Activated naive CD4-positive, alpha-beta T cell treated with anti-CD3 and anti-CD28 coated beads for 36 hours (primary cell): ENCODE results near the gene UNC13A. TPM values are rescaled to one million over a fixed set of nuclear protein-coding genes. Genes with fewer than 3 reads are reported as not detected.
"Not testable (repeated sequence)": the region's sequence is repeated elsewhere in the genome, so short reads cannot be mapped to it uniquely, and the experiment has no call there.

Source experiments
- CTCF ChIA-PET: fragments of 350-600 bp; sonication (Branson Sonifier 250); formaldehyde crosslinking; loops from one replicate; lab custom pipeline; 2021; ENCODE audit warnings: antibody characterized with exemption; lab: Charles Lee
- DNase-seq: peaks from one replicate; pipeline ENCODE4 v3.0.0-alpha.2; 2020
- H3K27ac Mint-ChIP-seq: one replicate; pipeline ENCODE4 v1.8.0; 2021; ENCODE audit warnings: mild to moderate bottlenecking, mixed read lengths
- H3K27me3 Mint-ChIP-seq: one replicate; pipeline ENCODE4 v1.8.0; 2021; ENCODE audit warnings: low read depth, mixed read lengths
- H3K36me3 Mint-ChIP-seq: one replicate; pipeline ENCODE4 v1.8.0; 2021; ENCODE audit warnings: low read depth, mixed read lengths
- H3K4me1 Mint-ChIP-seq: one replicate; pipeline ENCODE4 v1.8.0; 2021; ENCODE audit warnings: low read depth, mixed read lengths
- H3K4me3 Mint-ChIP-seq: one replicate; pipeline ENCODE4 v1.8.0; 2021; ENCODE audit warnings: mild to moderate bottlenecking, moderate library complexity, mixed read lengths
- H3K9me3 Mint-ChIP-seq: one replicate; pipeline ENCODE4 v1.8.0; 2021; ENCODE audit warnings: mixed read lengths
- intact Hi-C: fragments of 100-400 bp; cut with micrococcal nuclease; formaldehyde crosslinking; loops from one replicate; pipeline ENCODE4 v1.15.1; 2023
- total RNA-seq, 2 experiments: library from RNA; stranded (reverse); gene quantifications; one replicate each; pipeline ENCODE4 v1.2.3, GENCODE V29; 2021

UNC13A gene
- total RNA-seq, 2 experiments from 2014 or later: 0.12 TPM; not detected in 1

DNA sequence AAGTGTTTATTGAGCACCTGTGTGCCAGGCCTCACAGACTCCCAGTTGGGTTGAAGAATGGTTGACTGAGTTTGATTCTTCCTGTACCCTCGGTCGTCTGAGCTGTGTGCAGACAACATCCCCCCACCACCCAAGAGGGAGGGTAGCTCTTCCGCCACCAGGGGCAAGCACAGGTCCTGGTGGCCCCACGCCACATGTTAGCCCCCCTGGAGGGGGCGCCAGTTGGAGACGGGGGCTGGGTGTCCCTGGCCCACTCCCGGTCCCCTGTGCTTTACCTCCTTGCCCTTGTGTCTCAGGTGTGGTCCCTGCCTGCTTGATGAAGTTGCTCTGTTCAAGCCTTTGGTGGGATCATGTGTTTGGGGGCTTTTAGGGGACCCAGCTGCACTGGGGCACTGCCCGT is 105.5 kb downstream of the UNC13A start:
- Mint-ChIP-seq H3K36me3 (peaks cover 29% of the 10 kb centered on the region), H3K27me3 (no peaks in the 10 kb centered on the region), H3K4me3 (no peak overlapping the region), H3K4me1 (no peaks in the 10 kb centered on the region), H3K27ac (no peak overlapping the region), H3K9me3 (no peaks in the 10 kb centered on the region)
- intact Hi-C loops: no loop called here
- DNase-seq: no peak
- CTCF ChIA-PET: no interaction called here

DNA sequence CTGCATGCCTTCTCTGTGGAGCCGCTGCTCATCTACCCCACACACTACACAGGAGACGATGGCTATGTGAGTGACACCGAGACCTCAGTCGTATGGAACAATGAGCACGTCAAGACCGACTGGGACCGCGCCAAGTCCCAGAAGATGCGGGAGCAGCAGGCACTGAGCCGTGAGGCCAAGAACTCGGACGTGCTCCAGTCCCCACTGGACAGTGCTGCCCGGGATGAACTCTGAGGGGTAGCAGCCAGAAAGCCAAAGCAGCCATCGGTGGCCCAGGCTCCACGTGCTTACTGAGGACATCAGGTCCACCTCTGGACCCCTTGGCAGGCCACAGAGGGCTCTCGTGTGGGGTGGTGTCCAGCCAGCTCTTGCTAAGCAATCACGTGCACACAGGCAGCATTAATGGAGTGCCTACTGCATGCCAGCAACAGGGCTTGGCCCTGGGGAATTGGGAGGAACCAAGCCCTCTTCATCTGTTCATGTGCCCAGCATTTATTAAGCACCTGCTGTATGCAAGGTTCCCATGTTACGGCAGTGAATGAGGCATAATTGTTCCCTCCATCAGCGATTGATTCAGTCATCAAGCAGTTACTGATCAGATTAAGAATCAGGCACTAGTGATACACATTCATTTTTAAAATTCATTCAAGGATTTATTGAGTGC is 106.8 kb downstream of the UNC13A start:
- Mint-ChIP-seq H3K4me1 (no peaks in the 10 kb centered on the region), H3K27ac (no peak overlapping the region), H3K9me3 (no peaks in the 10 kb centered on the region), H3K27me3 (no peaks in the 10 kb centered on the region), H3K4me3 (no peak overlapping the region), H3K36me3 (peaks cover 32% of the 10 kb centered on the region)
- CTCF ChIA-PET: no interaction called here
- intact Hi-C loops: no loop called here
- no peak for DNase-seq

DNA sequence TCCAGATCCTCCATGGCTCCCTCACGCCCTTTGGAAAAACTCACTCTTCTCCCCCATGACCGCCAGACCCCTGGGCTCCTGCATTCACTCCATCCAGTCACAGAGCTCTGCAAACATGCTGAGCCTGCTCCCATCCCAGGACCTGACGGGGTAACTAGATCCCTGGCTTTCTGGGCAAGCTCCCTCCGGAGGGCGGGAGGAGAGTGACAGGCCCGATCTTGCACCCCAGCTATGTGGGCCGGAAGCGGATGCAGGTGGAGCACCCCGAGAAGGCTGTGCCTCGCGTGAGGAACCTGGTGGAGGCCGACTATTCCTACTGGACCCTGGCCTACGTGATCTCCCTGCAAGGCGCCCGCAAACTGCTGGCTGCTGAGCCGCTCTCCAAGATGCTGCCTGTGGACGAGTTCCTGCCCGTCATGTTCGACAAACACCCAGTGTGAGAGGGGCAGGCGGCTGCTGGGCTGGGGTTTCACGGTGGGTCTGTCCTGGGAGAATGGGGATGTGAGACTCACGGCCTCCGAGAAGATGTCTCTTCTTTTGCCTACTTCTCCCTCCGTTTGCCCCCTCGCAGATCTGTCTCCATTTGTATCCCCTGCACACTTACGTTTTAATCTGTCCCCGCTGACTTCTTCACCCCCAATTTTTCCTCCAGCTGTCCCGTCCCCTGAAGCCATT is 107.5 kb downstream of the UNC13A start:
- Mint-ChIP-seq H3K9me3 (no peaks in the 10 kb centered on the region), H3K4me3 (no peak overlapping the region), H3K27ac (no peak overlapping the region)

DNA sequence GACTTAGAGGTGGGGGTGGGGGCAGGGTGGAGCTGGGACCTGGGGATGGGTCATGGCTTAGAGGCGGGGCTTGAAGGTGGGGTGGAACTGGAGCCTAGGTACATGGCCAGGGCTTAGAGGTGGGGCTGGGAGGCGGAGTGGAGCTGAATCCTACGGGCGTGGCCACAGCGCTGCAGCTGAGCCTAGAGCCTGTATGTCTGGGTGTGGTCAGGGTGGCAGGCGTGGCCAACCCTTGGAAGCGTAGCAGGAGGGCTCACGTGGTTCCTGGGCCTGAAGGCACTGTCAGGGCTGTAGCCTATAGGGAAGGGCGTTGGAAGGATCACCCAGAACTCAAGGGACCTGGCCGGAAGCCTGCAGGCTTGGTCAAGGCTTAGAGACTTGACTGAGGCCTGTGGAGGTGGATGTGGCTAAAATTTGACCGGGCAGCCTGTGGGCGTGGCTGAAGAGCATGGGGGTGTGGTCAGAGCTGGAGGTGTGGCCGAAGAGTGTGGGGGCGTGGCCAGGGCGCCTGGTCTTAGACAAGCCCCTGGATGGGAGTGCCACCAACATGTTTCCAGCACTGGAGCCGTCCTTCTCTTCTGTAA is 108.4 kb downstream of the UNC13A start:
- Mint-ChIP-seq H3K27ac (no peak overlapping the region), H3K9me3 (no peaks in the 10 kb centered on the region), H3K36me3 (peaks cover 37% of the 10 kb centered on the region), H3K4me1 (no peaks in the 10 kb centered on the region), H3K4me3 (no peak overlapping the region), H3K27me3 (no peaks in the 10 kb centered on the region)
- intact Hi-C loops: no loop called here
- CTCF ChIA-PET: interaction anchor here (0.7 to 1.1 kb wide), 2 partner anchors 60 to 83 kb away, joined by 3 to 5 read pairs; no protein-coding TSS in a partner anchor
- no peak for DNase-seq

More for the DNA sequence above, 107.5 kb downstream of the UNC13A start:
- H3K27me3 Mint-ChIP-seq: no peaks in the 10 kb centered on the region
- CTCF ChIA-PET: interaction anchor here (1.1 kb wide), 1 partner anchor 84 kb away, joined by 5 read pairs; no protein-coding TSS in a partner anchor
- peaks cover 37% of the 10 kb centered on the region for H3K36me3 Mint-ChIP-seq
- DNase-seq: no peak
- intact Hi-C loops: no loop called here
- H3K4me1 Mint-ChIP-seq: no peaks in the 10 kb centered on the region

DNA sequence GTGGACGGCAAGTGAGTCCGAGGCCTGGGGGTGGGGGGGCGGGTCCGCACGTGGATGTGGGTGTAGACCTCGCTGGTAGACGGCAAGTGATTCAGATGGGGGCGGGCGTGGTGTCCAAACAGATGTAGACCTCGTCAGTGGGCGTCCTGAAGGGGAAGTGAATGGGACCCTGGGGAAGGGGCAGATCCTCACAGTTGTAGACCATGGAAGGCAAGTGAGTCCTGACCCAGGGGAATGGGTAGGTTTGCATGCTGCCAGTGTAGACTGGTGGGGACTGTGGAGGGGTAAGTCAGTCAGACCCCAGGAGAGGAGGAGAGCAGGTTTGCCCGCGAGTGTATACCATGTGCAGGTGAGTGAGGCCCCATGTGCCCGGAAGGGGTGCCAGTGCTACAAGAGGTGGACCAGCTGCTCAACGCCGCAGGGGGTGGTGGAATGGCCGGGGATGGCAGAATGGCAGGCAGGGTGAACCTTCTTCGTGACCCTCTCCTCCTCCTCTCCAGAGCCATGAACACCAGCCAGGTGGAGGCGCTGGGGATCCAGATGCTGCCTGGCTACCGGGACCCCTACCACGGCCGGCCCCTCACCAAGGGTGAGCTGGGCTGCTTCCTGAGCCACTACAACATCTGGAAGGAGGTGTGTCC is 110.6 kb downstream of the UNC13A start:
- intact Hi-C loops: no loop called here
- Mint-ChIP-seq H3K4me3 (no peak overlapping the region), H3K27ac (no peak overlapping the region), H3K4me1 (no peaks in the 10 kb centered on the region), H3K36me3 (peaks cover 46% of the 10 kb centered on the region), H3K9me3 (no peaks in the 10 kb centered on the region), H3K27me3 (no peaks in the 10 kb centered on the region)
- CTCF ChIA-PET: no interaction called here
- DNase-seq: no peak

GRCh38 chr19:17576758-17577456 is 111.2 kb downstream of the UNC13A start:
- Mint-ChIP-seq H3K36me3 (peaks cover 45% of the 10 kb centered on the region), H3K9me3 (no peaks in the 10 kb centered on the region), H3K27ac (no peak overlapping the region), H3K4me1 (no peaks in the 10 kb centered on the region), H3K27me3 (no peaks in the 10 kb centered on the region), H3K4me3 (no peak overlapping the region)
- CTCF ChIA-PET: interaction anchor here (0.9 kb wide), 1 partner anchor 29 kb away, joined by 3 read pairs; no protein-coding TSS in a partner anchor
- DNase-seq: peak; percentile 30
- intact Hi-C loops: no loop called here

DNA sequence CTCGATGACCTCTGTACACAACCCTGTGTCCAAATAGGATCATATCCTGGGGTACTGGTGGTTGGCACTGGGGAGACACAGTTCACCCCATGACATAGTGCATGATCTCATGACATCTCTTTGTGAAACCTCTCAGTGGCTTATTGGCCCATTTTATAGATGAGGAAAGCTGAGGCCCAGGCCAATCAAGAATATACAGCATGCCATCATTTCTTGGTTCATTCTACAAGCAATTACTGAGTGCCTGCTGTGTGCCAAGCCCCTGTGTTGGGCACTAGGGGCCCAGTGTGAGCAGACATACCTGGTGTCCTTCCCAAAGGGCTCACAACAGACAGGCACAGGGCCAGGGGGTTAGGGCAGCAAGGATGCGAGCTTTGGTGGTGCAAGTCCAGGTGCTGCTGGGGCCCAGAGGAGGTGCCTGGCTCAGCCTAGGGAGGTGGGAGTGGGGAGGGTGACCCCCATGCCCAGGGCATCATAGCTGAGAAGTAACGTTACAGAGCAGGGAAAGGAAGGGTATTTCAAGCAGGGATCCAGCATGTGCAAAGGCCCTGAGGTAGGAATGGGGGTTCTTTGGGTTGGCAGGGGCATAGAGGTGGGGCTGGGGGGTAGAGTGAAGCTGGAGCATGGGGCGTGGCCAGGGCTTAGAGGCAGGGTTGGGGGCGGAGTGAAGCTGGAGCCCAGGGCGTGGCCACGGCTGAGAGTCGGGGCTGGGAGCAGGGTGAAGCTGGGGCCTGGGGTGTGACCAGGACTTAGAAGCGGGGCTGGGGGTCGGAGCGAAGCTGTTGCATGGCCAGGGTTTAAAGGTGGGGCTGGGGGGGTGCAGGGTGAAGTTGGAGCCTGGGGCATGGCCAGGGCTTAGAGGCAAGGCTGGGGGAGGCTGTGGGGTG is 112.0 kb downstream of the UNC13A start:
- no peak overlapping the region for H3K27ac Mint-ChIP-seq
- H3K36me3 Mint-ChIP-seq: peaks cover 44% of the 10 kb centered on the region
- intact Hi-C loops: loop anchor here (2.0 kb wide), 1 partner anchor 123 kb away; no protein-coding TSS in a partner anchor
- no peaks in the 10 kb centered on the region for H3K9me3 Mint-ChIP-seq
- no peaks in the 10 kb centered on the region for H3K27me3 Mint-ChIP-seq
- DNase-seq: no peak
- CTCF ChIA-PET: interaction anchor here (0.6 to 3.3 kb wide), 7 partner anchors 13 to 310 kb away, joined by 3 to 18 read pairs (median 3); no protein-coding TSS in a partner anchor
- H3K4me1 Mint-ChIP-seq: no peaks in the 10 kb centered on the region
- H3K4me3 Mint-ChIP-seq: no peak overlapping the region

- DNase-seq: no peak
- intact Hi-C loops: no loop called here
- CTCF ChIA-PET: interaction anchor here (0.6 to 3.3 kb wide), 10 partner anchors 9 to 492 kb away, joined by 3 to 18 read pairs (median 5); no protein-coding TSS in a partner anchor
- Mint-ChIP-seq H3K9me3 (no peaks in the 10 kb centered on the region), H3K27ac (no peak overlapping the region), H3K4me1 (no peaks in the 10 kb centered on the region), H3K4me3 (no peak overlapping the region), H3K27me3 (no peaks in the 10 kb centered on the region), H3K36me3 (peaks cover 36% of the 10 kb centered on the region)
These were observed 115.5 kb downstream of the UNC13A start for GRCh38 chr19:17572638-17573037.

- H3K36me3 Mint-ChIP-seq: peaks cover 32% of the 10 kb centered on the region
- H3K4me1 Mint-ChIP-seq: no peaks in the 10 kb centered on the region
- H3K9me3 Mint-ChIP-seq: no peaks in the 10 kb centered on the region
These were observed 117.4 kb downstream of the UNC13A start for GRCh38 chr19:17570791-17571190.

GRCh38 chr19:17570291-17570690 is 117.9 kb downstream of the UNC13A start:
- H3K9me3 Mint-ChIP-seq, H3K27me3 Mint-ChIP-seq, DNase-seq, H3K4me1 Mint-ChIP-seq, H3K4me3 Mint-ChIP-seq, intact Hi-C loops, H3K27ac Mint-ChIP-seq: not testable (repeated sequence)
- CTCF ChIA-PET: interaction anchor here (0.7 to 1.5 kb wide), 3 partner anchors 66 to 98 kb away, joined by 3 read pairs; no protein-coding TSS in a partner anchor
- peaks cover 31% of the 10 kb centered on the region for H3K36me3 Mint-ChIP-seq

More at GRCh38 chr19:17570791-17571190, 117.4 kb downstream of the UNC13A start:
- Mint-ChIP-seq H3K4me3 (no peak overlapping the region), H3K27ac (no peak overlapping the region), H3K27me3 (no peaks in the 10 kb centered on the region)
- DNase-seq: no peak
- intact Hi-C loops: no loop called here
- CTCF ChIA-PET: interaction anchor here (0.8 to 1.5 kb wide), 2 partner anchors 65 to 98 kb away, joined by 3 read pairs; no protein-coding TSS in a partner anchor

GRCh38 chr19:17567940-17568339 is 120.2 kb downstream of the UNC13A start:
- H3K36me3 Mint-ChIP-seq: peaks cover 30% of the 10 kb centered on the region
- CTCF ChIA-PET: no interaction called here
- H3K4me3 Mint-ChIP-seq: no peak overlapping the region
- H3K9me3 Mint-ChIP-seq: no peaks in the 10 kb centered on the region
- H3K27me3 Mint-ChIP-seq: no peaks in the 10 kb centered on the region
- no peaks in the 10 kb centered on the region for H3K4me1 Mint-ChIP-seq
- intact Hi-C loops: no loop called here
- no peak overlapping the region for H3K27ac Mint-ChIP-seq
- no peak for DNase-seq
